SW480 (cell line): ENCODE measurements around the gene MTERF2.

ENCODE experiments used
- DNase-seq: peaks from one replicate; pipeline ENCODE4 v3.0.0-alpha.2; 2016; ENCODE audit warnings: low spot score

Gene MTERF2

GRCh38 chr12:106987846-106988245 is 900 bp upstream of the MTERF2 start:
- no peak for DNase-seq

- no peak for DNase-seq
These were observed 811 bp downstream of the MTERF2 start for GRCh38 chr12:106986135-106986534.

- no peak for DNase-seq
These were observed 1.5 kb downstream of the MTERF2 start for GRCh38 chr12:106985479-106985878.

GRCh38 chr12:106984588-106985137 is 2.3 kb downstream of the MTERF2 start:
- no peak for DNase-seq

- DNase-seq = no peak
These were observed 4.7 kb downstream of the MTERF2 start for GRCh38 chr12:106982229-106982628.

GRCh38 chr12:106981788-106982187 is 5.2 kb downstream of the MTERF2 start:
- no peak for DNase-seq

GRCh38 chr12:106980944-106981343 is 6.0 kb downstream of the MTERF2 start:
- no peak for DNase-seq

- no peak for DNase-seq
These were observed 8.7 kb downstream of the MTERF2 start for GRCh38 chr12:106978035-106978800.

GRCh38 chr12:106976668-106977067 is 10.3 kb downstream of the MTERF2 start:
- DNase-seq = no peak

- no peak for DNase-seq
These were observed 10.8 kb downstream of the MTERF2 start for GRCh38 chr12:106975993-106976658.

- no peak for DNase-seq
These were observed 11.8 kb downstream of the MTERF2 start for GRCh38 chr12:106975098-106975497.

GRCh38 chr12:106974511-106974910 is 12.4 kb downstream of the MTERF2 start:
- DNase-seq = no peak

- DNase-seq = no peak
These were observed 13.4 kb downstream of the MTERF2 start for GRCh38 chr12:106973545-106973944.

- DNase-seq = no peak
These were observed 15.9 kb downstream of the MTERF2 start for GRCh38 chr12:106971065-106971464.

- no peak for DNase-seq
These were observed 22.4 kb downstream of the MTERF2 start for GRCh38 chr12:106964526-106964925.

GRCh38 chr12:106962286-106962685 is 24.7 kb downstream of the MTERF2 start:
- DNase-seq = no peak

- no peak for DNase-seq
These were observed 26.5 kb downstream of the MTERF2 start for GRCh38 chr12:106960443-106960842.

- DNase-seq = no peak
These were observed 29.4 kb downstream of the MTERF2 start for GRCh38 chr12:106957583-106957982.

- no peak for DNase-seq
These were observed 30.8 kb downstream of the MTERF2 start for GRCh38 chr12:106956048-106956578.

- DNase-seq = peak; percentile 88
These were observed 31.4 kb downstream of the MTERF2 start, which contains the start of gene TMEM263 for GRCh38 chr12:106955377-106956047. TSS of gene TMEM263 (plus strand) at chr12:106955907. CDS start at chr12:106967117, 11,210 bp downstream.

GRCh38 chr12:106954462-106955376 is 32.2 kb downstream of the MTERF2 start:
- DNase-seq = no peak
